ENCODE data around the gene APOBEC3H.
"Not testable (repeated sequence)": the region's sequence is repeated elsewhere in the genome, so short reads cannot be mapped to it uniquely, and the experiment has no call there.

GRCh38 chr22:39072581-39072981 lies 24.5 kb upstream of the APOBEC3H start:
- not testable (repeated sequence) for TF ChIP-seq CTCF (IDR thresholded peaks at IDR 0.05 in 8 of 11, conservative IDR thresholded peaks at IDR 0.05 in 3 of 11); POLR2A (IDR thresholded peaks at IDR 0.05)
